Mesenchymal stem cell (in vitro differentiated cells and primary cell): Measurements from ENCODE around the gene CIT.
A peak's percentile ranks its signal among the peaks of the same experiment; 100 is the strongest.

Experiments
- DNase-seq: peaks from one replicate; pipeline ENCODE4 v3.0.0-alpha.2; 2013
- H2AFZ ChIP-seq: one replicate; pipeline ENCODE4 v1.6.1; 2013; ENCODE audit warnings: low read depth, mild to moderate bottlenecking, control low read depth, inconsistent platforms, low read length, moderate library complexity
- H2AK5ac ChIP-seq: 2 replicates; pipeline ENCODE4 v1.6.1; 2013; ENCODE audit warnings: low read length, moderate library complexity, mild to moderate bottlenecking, inconsistent platforms; ENCODE audit not compliant: severe bottlenecking
- H2BK120ac ChIP-seq: one replicate; pipeline ENCODE4 v1.6.1; 2013; ENCODE audit warnings: low read depth, mild to moderate bottlenecking, inconsistent platforms, low read length, moderate library complexity
- H2BK12ac ChIP-seq, 2 experiments: one replicate each; pipeline ENCODE4 v1.6.1; 2013; ENCODE audit warnings: inconsistent platforms in 2 of 2, low read length in 2 of 2, mild to moderate bottlenecking in 2 of 2, moderate library complexity in 2 of 2, control low read depth in 1 of 2
- H2BK15ac ChIP-seq: one replicate; pipeline ENCODE4 v1.6.1; 2013; ENCODE audit warnings: mild to moderate bottlenecking, low read depth, inconsistent platforms; ENCODE audit not compliant: poor library complexity, severe bottlenecking
- H2BK5ac ChIP-seq: 2 replicates; pipeline ENCODE4 v1.6.1; 2013; ENCODE audit warnings: low read depth, mild to moderate bottlenecking, low read length, control low read depth, inconsistent platforms; ENCODE audit not compliant: poor library complexity, severe bottlenecking
- H3K14ac ChIP-seq, 2 experiments: one replicate each; pipeline ENCODE4 v1.6.1; 2013; ENCODE audit warnings: inconsistent platforms in 2 of 2, low read length in 2 of 2, control low read depth in 1 of 2, mild to moderate bottlenecking in 1 of 2, moderate library complexity in 1 of 2
- H3K18ac ChIP-seq, 2 experiments: one replicate each; pipeline ENCODE4 v1.6.1; 2013; ENCODE audit warnings: inconsistent platforms in 2 of 2, low read length in 2 of 2, control low read depth in 1 of 2, low read depth in 1 of 2, mild to moderate bottlenecking in 1 of 2
- H3K23ac ChIP-seq, 2 experiments: one replicate each; pipeline ENCODE4 v1.6.1; 2013; ENCODE audit warnings: inconsistent platforms in 2 of 2, low read length in 2 of 2, mild to moderate bottlenecking in 2 of 2, moderate library complexity in 2 of 2, control low read depth in 1 of 2
- H3K27ac ChIP-seq: 2 replicates; pipeline ENCODE4 v1.5.1; 2013; ENCODE audit warnings: mild to moderate bottlenecking, moderate library complexity, low read length, control low read depth, inconsistent platforms; ENCODE audit not compliant: poor library complexity, severe bottlenecking
- H3K27me3 ChIP-seq, 2 experiments: 2 replicates each; pipeline versions ENCODE4 v1.6.1 to v1.7.0; 2013; ENCODE audit warnings: low read length in 2 of 2, mild to moderate bottlenecking in 2 of 2, moderate library complexity in 2 of 2, control low read depth in 1 of 2, inconsistent platforms in 1 of 2; ENCODE audit not compliant: control insufficient read depth in 1 of 2, insufficient read depth in 1 of 2
- H3K36me3 ChIP-seq, 2 experiments: 2 replicates each; pipeline versions ENCODE4 v1.6.1 to v1.7.0; 2013; ENCODE audit warnings: low read length in 2 of 2, control low read depth in 1 of 2, inconsistent platforms in 1 of 2, low read depth in 1 of 2, mild to moderate bottlenecking in 1 of 2; ENCODE audit not compliant: insufficient read depth in 2 of 2, control insufficient read depth in 1 of 2
- H3K4ac ChIP-seq, 2 experiments: one replicate each; pipeline ENCODE4 v1.6.1; 2013; ENCODE audit warnings: inconsistent platforms in 2 of 2, low read length in 2 of 2, mild to moderate bottlenecking in 2 of 2, moderate library complexity in 2 of 2, control low read depth in 1 of 2, low read depth in 1 of 2
- H3K4me1 ChIP-seq: 2 replicates; pipeline ENCODE4 v1.6.1; 2013; ENCODE audit warnings: low read depth, low read length, control low read depth; ENCODE audit not compliant: control insufficient read depth, insufficient read depth
- H3K4me2 ChIP-seq: 2 replicates; pipeline ENCODE4 v1.6.1; 2013; ENCODE audit warnings: low read length, mild to moderate bottlenecking, inconsistent platforms; ENCODE audit not compliant: poor library complexity, severe bottlenecking
- H3K4me3 ChIP-seq, 2 experiments: 2 replicates each; pipeline versions ENCODE4 v1.5.1 to v1.7.0; 2013; ENCODE audit warnings: low read length in 2 of 2, mild to moderate bottlenecking in 2 of 2, control low read depth in 1 of 2, low read depth in 1 of 2; ENCODE audit not compliant: insufficient read depth in 1 of 2
- H3K79me1 ChIP-seq: replicated peaks from 2 replicates; pipeline ENCODE4 v1.6.1; 2013; ENCODE audit warnings: mild to moderate bottlenecking, control low read depth, low read length, inconsistent platforms; ENCODE audit not compliant: poor library complexity, severe bottlenecking
- H3K9ac ChIP-seq: 2 replicates; pipeline ENCODE4 v1.7.0; 2013; ENCODE audit warnings: mild to moderate bottlenecking, low read length, moderate library complexity
- H3K9me3 ChIP-seq: 2 replicates; pipeline ENCODE4 v1.7.0; 2013; ENCODE audit warnings: mild to moderate bottlenecking, low read length; ENCODE audit not compliant: control insufficient read depth
- H4K8ac ChIP-seq: one replicate; pipeline ENCODE4 v1.6.1; 2013; ENCODE audit warnings: inconsistent platforms, mild to moderate bottlenecking, low read length, moderate library complexity
- H4K91ac ChIP-seq: one replicate; pipeline ENCODE4 v1.6.1; 2013; ENCODE audit warnings: mild to moderate bottlenecking, low read length, inconsistent platforms
- WGBS: methylation state at CpG from one replicate; pipeline ENCODE4 v1.1.7; 2013; ENCODE audit warnings: mixed read lengths; 5-methylcytosine and 5-hydroxymethylcytosine counted together

CIT gene

GRCh38 chr12:119683413-119683812 is 193.7 kb downstream of the CIT start:
- Histone ChIP-seq H2AFZ (no peak overlapping the region), H3K14ac (no peak overlapping the region), H3K4me3 (no peak overlapping the region), H3K27me3 (no peaks in the 10 kb centered on the region), H3K4me1 (peaks cover 18% of the 10 kb centered on the region), H2BK120ac (no peak overlapping the region), H4K8ac (no peak overlapping the region), H2BK5ac (no peak overlapping the region), H2AK5ac (no peak overlapping the region), H3K79me1 (peaks cover 12% of the 10 kb centered on the region), H3K9me3 (no peaks in the 10 kb centered on the region), H3K4ac (no peak overlapping the region), H3K18ac (no peak overlapping the region), H3K23ac (no peak overlapping the region), H3K4me2 (no peak overlapping the region), H3K9ac (peak overlapping the region; percentile 39), H2BK12ac (no peak overlapping the region), H3K27ac (peak overlapping the region; percentile 82), H3K36me3 (peaks cover 42 to 50% of the 10 kb centered on the region in 2 experiments), H4K91ac (no peak overlapping the region), H2BK15ac (no peak overlapping the region)
- DNase-seq = no peak
- WGBS = 93% methylated on average over 6 of the region's 6 CpGs

DNA sequence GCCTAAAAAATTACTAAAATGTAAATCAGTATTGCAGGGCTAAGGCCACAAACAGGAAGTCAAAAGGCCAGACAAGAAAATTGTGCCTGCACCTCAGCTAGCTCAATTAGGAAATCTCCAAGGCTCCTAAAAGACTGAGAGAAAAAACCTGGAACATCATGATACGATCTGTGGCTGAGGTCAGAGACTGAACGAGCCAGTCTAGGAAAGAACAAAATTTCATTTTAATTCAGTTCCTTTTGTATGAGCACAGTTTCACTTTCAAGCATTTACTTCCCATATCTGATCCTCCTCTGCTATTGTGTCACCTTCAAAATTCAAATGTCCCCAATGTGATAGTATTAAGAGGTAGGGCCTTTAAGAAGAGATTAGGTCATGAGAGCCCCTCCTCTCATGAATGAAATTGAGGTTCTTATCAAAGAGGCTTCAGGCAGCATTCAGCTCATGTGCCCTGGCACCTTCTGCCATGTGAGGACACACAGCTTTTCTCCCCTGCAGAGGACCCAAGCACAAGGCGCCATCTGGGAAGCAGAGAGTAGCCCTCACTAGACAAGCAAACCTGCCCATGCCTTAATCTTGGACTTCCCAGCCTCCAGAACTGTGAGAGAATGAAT is 194.4 kb downstream of the CIT start:
- Histone ChIP-seq H4K8ac (no peak overlapping the region), H3K4me1 (peaks cover 18% of the 10 kb centered on the region), H3K36me3 (peaks cover 39 to 52% of the 10 kb centered on the region in 2 experiments), H3K4me3 (no peak overlapping the region), H3K4ac (no peak overlapping the region), H3K4me2 (no peak overlapping the region), H2AK5ac (no peak overlapping the region), H3K18ac (no peak overlapping the region), H2BK5ac (no peak overlapping the region), H3K79me1 (peaks cover 14% of the 10 kb centered on the region), H3K27me3 (no peaks in the 10 kb centered on the region), H2BK12ac (no peak overlapping the region), H2BK15ac (no peak overlapping the region), H4K91ac (no peak overlapping the region), H3K14ac (no peak overlapping the region), H3K27ac (peak overlapping the region; percentile 82), H3K23ac (no peak overlapping the region), H3K9ac (peak overlapping the region; percentile 39), H3K9me3 (no peaks in the 10 kb centered on the region), H2BK120ac (no peak overlapping the region), H2AFZ (no peak overlapping the region)
- WGBS = 72% methylated on average over 2 of the region's 3 CpGs
- DNase-seq = no peak

GRCh38 chr12:119681728-119682638 is 195.1 kb downstream of the CIT start:
- Histone ChIP-seq H3K27me3 (no peaks in the 10 kb centered on the region), H3K14ac (no peak overlapping the region), H3K4me2 (no peak overlapping the region), H3K27ac (no peak overlapping the region), H2BK15ac (no peak overlapping the region), H3K4ac (no peak overlapping the region), H3K23ac (no peak overlapping the region), H4K91ac (no peak overlapping the region), H2AFZ (no peak overlapping the region), H2BK12ac (no peak overlapping the region), H4K8ac (no peak overlapping the region), H3K9me3 (no peaks in the 10 kb centered on the region), H2BK120ac (no peak overlapping the region), H3K79me1 (peaks cover 19% of the 10 kb centered on the region), H3K4me3 (no peak overlapping the region), H3K36me3 (peaks cover 43 to 56% of the 10 kb centered on the region in 2 experiments), H3K9ac (no peak overlapping the region), H2AK5ac (no peak overlapping the region), H3K4me1 (peaks cover 18% of the 10 kb centered on the region), H2BK5ac (no peak overlapping the region), H3K18ac (no peak overlapping the region)
- WGBS = 74% methylated on average over 6 of the region's 9 CpGs
- no peak for DNase-seq

DNA sequence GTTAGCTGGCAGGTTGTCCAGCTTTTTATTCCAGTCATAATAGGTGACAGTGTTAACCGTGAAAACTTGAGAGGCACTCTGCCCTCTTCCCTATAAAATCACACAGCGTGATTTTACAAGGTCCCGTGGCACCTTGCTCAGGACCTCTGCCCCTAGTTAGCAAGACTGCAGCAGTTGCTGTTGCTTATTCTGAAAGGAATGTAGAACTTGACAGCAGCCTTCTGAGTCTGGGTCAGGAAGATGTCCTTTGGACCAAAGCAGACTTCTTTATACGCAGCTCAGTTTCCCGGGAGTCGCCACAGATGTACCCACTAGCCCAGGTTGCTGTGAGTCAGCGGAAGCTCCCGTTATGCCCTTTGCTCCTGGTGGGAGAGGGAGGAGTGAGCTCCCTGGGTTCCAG is 196.0 kb downstream of the CIT start:
- Histone ChIP-seq H2BK15ac (no peak overlapping the region), H3K27ac (no peak overlapping the region), H3K9ac (no peak overlapping the region), H2BK12ac (no peak overlapping the region), H3K79me1 (peaks cover 25% of the 10 kb centered on the region), H3K36me3 (peaks cover 46 to 60% of the 10 kb centered on the region in 2 experiments), H3K4me1 (peaks cover 15% of the 10 kb centered on the region), H3K27me3 (no peaks in the 10 kb centered on the region), H2BK5ac (no peak overlapping the region), H3K4me2 (no peak overlapping the region), H4K91ac (no peak overlapping the region), H3K4ac (no peak overlapping the region), H3K9me3 (no peaks in the 10 kb centered on the region), H3K23ac (no peak overlapping the region), H4K8ac (no peak overlapping the region), H3K4me3 (no peak overlapping the region), H2BK120ac (no peak overlapping the region), H2AK5ac (no peak overlapping the region), H2AFZ (no peak overlapping the region), H3K14ac (no peak overlapping the region), H3K18ac (no peak overlapping the region)
- WGBS = 90% methylated on average over 8 of the region's 8 CpGs
- DNase-seq = no peak
